ENCODE results near the gene PLEKHM3.

- no peak for TF ChIP-seq POLR2A (IDR thresholded peaks at IDR 0.05; ENCODE audit: low read depth, low read length)
- TF ChIP-seq, protein P1, sequence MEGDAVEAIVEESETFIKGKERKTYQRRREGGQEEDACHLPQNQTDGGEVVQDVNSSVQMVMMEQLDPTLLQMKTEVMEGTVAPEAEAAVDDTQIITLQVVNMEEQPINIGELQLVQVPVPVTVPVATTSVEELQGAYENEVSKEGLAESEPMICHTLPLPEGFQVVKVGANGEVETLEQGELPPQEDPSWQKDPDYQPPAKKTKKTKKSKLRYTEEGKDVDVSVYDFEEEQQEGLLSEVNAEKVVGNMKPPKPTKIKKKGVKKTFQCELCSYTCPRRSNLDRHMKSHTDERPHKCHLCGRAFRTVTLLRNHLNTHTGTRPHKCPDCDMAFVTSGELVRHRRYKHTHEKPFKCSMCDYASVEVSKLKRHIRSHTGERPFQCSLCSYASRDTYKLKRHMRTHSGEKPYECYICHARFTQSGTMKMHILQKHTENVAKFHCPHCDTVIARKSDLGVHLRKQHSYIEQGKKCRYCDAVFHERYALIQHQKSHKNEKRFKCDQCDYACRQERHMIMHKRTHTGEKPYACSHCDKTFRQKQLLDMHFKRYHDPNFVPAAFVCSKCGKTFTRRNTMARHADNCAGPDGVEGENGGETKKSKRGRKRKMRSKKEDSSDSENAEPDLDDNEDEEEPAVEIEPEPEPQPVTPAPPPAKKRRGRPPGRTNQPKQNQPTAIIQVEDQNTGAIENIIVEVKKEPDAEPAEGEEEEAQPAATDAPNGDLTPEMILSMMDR (IDR thresholded peaks at IDR 0.05; ENCODE audit: extremely low read depth in 1 of 2, insufficient read depth in 1 of 2, low read depth in 1 of 2, low read length in 2 of 2), result no peak
- no peak for TF ChIP-seq EZH2 (IDR thresholded peaks at IDR 0.05; ENCODE audit: borderline replicate concordance, low read depth, low read length, severe bottlenecking)
- TF ChIP-seq POLR2AphosphoS5 (IDR thresholded peaks at IDR 0.05; ENCODE audit: insufficient read depth, low read depth, low read length), result no peak
- TF ChIP-seq FOS (IDR thresholded peaks at IDR 0.05; ENCODE audit: borderline replicate concordance, insufficient read depth, low read length), result no peak
- TF ChIP-seq, protein P2, sequence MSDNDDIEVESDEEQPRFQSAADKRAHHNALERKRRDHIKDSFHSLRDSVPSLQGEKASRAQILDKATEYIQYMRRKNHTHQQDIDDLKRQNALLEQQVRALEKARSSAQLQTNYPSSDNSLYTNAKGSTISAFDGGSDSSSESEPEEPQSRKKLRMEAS (IDR thresholded peaks at IDR 0.05; ENCODE audit: insufficient read depth, insufficient read length), result no peak
- no peak for TF ChIP-seq GATA2 (IDR thresholded peaks at IDR 0.05; ENCODE audit: insufficient read depth, insufficient read length, low read depth, low read length)
- no peak for TF ChIP-seq MYC (IDR thresholded peaks at IDR 0.05; ENCODE audit: low read depth, low read length)
- no peak for TF ChIP-seq JUN (IDR thresholded peaks at IDR 0.05; ENCODE audit: borderline replicate concordance, insufficient read depth, insufficient read length, low read depth)
Observed at GRCh38 chr2:207883002-207883780, 142.1 kb downstream of the PLEKHM3 start.
